ENCODE measurements around the gene EVC2.

Gene EVC2

DNA sequence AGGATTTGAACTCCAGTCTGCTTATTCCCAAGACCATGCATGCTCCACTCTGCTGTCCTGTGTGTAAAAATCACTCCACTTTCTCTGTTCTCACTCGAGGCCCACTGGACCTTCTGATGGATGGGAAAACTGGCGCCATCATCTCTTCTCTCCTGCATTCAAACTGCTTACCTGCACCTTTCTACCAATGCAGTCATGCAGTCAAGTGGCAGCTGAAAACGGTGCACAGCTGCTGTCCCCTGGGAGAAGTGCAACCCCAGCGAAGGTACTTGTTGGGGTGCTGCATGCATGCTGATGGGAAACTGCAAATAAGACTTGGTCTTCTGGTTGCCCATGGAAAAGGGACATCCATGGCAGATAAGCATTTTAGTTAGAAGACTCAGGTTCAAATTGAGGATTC is 147.1 kb downstream of the EVC2 start:
- no peaks in the 10 kb centered on the region for H3K4me1 ChIP-seq (ENCODE audit: control insufficient read depth, insufficient read depth, low read length, poor library complexity, severe bottlenecking)
- no peak overlapping the region for H3K4me3 ChIP-seq (ENCODE audit: insufficient read depth, low read depth, low read length, poor library complexity, severe bottlenecking)
- no peaks in the 10 kb centered on the region for H3K36me3 ChIP-seq (ENCODE audit: control insufficient read depth, insufficient read depth, low read length)
- no peak overlapping the region for H3K27ac ChIP-seq (ENCODE audit: insufficient read depth, low read length, poor library complexity, severe bottlenecking)
- DNase-seq: no peak
- H3K9me3 ChIP-seq (ENCODE audit: control insufficient read depth, low read length): no peaks in the 10 kb centered on the region
- H3K27me3 ChIP-seq (replicated peaks; ENCODE audit: control insufficient read depth, insufficient read depth, low read length, poor library complexity, severe bottlenecking): no peaks in the 10 kb centered on the region

DNA sequence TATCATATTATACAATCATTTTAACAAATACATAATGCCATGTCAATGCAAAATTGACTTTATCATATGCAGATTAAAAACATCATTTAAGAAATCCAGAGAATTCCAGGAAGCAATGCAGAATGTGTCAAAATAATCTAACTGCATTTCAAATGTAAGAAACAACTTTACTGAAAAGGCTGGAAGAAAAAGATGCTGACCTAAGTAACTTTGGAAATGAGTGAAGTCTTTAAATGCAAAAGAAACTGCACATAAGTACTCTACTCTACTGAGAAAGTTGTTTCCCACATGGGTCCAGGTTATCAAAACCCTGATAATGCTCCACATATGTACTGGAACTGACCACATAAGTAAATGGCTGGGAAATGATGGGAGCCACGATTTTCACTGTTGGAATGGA is 149.9 kb downstream of the EVC2 start:
- DNase-seq: no peak
- Histone ChIP-seq H3K36me3 (ENCODE audit: control insufficient read depth, insufficient read depth, low read length) (no peaks in the 10 kb centered on the region), H3K4me1 (ENCODE audit: control insufficient read depth, insufficient read depth, low read length, poor library complexity, severe bottlenecking) (no peaks in the 10 kb centered on the region), H3K9me3 (ENCODE audit: control insufficient read depth, low read length) (no peaks in the 10 kb centered on the region), H3K4me3 (ENCODE audit: insufficient read depth, low read depth, low read length, poor library complexity, severe bottlenecking) (no peak overlapping the region), H3K27ac (ENCODE audit: insufficient read depth, low read length, poor library complexity, severe bottlenecking) (no peak overlapping the region), H3K27me3 (replicated peaks; ENCODE audit: control insufficient read depth, insufficient read depth, low read length, poor library complexity, severe bottlenecking) (no peaks in the 10 kb centered on the region)

DNA sequence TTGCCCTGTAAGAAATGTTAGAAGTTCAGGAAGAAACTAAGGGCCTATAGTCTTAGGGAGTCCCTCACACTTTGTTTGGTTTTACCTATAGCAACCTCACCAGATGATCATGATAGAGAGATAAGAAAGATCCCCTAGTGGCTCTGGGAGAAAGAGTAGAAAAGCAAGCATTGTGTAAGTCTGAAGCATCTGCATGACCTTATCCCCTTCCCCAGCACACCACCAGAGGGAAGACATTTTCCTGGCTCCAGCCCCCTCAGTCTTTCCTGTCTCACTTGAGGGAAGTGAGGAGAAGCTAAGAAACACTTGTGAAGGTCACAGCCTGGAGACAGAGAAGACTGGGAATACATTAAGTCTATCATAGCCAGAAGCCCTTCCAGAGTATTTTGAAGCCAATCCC is 154.0 kb downstream of the EVC2 start:
- Histone ChIP-seq H3K9me3 (ENCODE audit: control insufficient read depth, low read length) (no peaks in the 10 kb centered on the region), H3K27me3 (replicated peaks; ENCODE audit: control insufficient read depth, insufficient read depth, low read length, poor library complexity, severe bottlenecking) (no peaks in the 10 kb centered on the region), H3K27ac (ENCODE audit: insufficient read depth, low read length, poor library complexity, severe bottlenecking) (no peak overlapping the region), H3K4me3 (ENCODE audit: insufficient read depth, low read depth, low read length, poor library complexity, severe bottlenecking) (no peak overlapping the region), H3K36me3 (ENCODE audit: control insufficient read depth, insufficient read depth, low read length) (no peaks in the 10 kb centered on the region), H3K4me1 (ENCODE audit: control insufficient read depth, insufficient read depth, low read length, poor library complexity, severe bottlenecking) (no peaks in the 10 kb centered on the region)
- DNase-seq: no peak

DNA sequence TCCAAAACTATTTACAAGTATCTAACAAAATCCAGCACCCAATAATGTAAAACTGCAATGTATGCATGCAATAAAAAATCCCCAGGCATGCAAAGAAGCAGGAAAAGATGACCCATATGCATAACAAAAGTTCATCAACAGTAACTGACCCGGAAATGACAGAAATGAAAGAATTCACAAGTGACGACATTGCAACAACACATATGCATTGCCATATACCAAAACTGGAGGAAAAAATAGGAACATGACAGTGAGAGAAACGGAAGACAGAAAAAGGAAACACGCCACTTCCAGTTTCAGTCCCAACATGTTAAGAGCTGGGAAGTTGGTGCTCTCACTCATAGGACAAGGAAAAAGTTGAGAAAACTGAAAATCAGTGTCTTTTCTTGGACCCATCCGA is 154.6 kb downstream of the EVC2 start:
- Histone ChIP-seq H3K9me3 (ENCODE audit: control insufficient read depth, low read length) (no peaks in the 10 kb centered on the region), H3K4me3 (ENCODE audit: insufficient read depth, low read depth, low read length, poor library complexity, severe bottlenecking) (no peak overlapping the region), H3K36me3 (ENCODE audit: control insufficient read depth, insufficient read depth, low read length) (no peaks in the 10 kb centered on the region), H3K4me1 (ENCODE audit: control insufficient read depth, insufficient read depth, low read length, poor library complexity, severe bottlenecking) (no peaks in the 10 kb centered on the region), H3K27me3 (replicated peaks; ENCODE audit: control insufficient read depth, insufficient read depth, low read length, poor library complexity, severe bottlenecking) (no peaks in the 10 kb centered on the region), H3K27ac (ENCODE audit: insufficient read depth, low read length, poor library complexity, severe bottlenecking) (no peak overlapping the region)
- DNase-seq: no peak

DNA sequence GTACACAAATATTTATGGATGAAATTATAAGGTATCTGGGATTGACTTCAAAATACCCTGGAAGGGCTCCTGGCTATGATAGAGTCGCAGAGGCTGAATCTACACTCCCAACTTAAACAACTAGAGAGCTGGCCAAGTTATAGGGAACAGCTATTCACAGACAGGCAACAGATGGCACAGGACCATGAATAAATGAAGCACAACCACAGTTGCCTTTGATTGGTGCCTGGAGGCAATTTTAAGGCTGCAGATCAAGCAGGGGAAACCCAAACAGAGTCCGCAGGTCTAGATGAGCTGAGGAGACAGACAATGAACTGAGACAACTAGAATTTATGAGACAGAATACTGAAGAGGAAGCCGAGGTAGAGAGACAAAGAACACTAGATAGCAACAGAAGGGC is 155.9 kb downstream of the EVC2 start:
- DNase-seq: no peak
- H3K27me3 ChIP-seq (replicated peaks; ENCODE audit: control insufficient read depth, insufficient read depth, low read length, poor library complexity, severe bottlenecking): no peaks in the 10 kb centered on the region
- no peak overlapping the region for H3K4me3 ChIP-seq (ENCODE audit: insufficient read depth, low read depth, low read length, poor library complexity, severe bottlenecking)
- no peaks in the 10 kb centered on the region for H3K9me3 ChIP-seq (ENCODE audit: control insufficient read depth, low read length)
- no peaks in the 10 kb centered on the region for H3K4me1 ChIP-seq (ENCODE audit: control insufficient read depth, insufficient read depth, low read length, poor library complexity, severe bottlenecking)
- H3K36me3 ChIP-seq (ENCODE audit: control insufficient read depth, insufficient read depth, low read length): no peaks in the 10 kb centered on the region
- H3K27ac ChIP-seq (ENCODE audit: insufficient read depth, low read length, poor library complexity, severe bottlenecking): no peak overlapping the region

DNA sequence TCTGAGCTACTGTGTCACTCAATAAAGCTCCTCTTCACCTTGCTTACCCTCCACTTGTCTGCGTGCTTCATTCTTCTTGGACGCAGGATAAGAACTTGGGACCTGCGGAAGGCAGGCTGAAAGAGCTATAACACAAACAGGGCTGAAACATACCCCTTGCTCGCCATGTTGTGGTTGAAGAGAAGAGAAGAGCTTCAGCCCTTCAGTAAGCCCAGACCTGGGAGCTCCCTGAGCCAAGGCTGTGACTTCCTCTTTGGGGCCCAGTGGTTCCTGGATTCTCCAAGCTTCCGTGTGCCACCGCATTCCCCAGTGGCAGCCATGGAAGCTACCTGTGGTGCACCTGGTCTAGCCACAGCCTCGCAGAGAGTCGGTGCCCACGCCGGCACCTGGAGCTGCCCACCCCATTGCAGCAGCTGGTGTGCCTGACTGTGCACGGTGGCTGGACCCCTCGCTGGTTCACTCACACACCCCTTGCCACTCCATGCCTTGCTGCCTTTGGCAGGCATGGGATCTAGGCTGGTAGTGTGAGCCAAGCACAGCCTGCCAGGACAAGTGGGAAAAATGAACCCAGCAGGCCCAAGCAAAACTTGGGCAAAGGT is 160.6 kb downstream of the EVC2 start:
- DNase-seq: no peak
- H3K27ac ChIP-seq (ENCODE audit: insufficient read depth, low read length, poor library complexity, severe bottlenecking): no peak overlapping the region
- H3K27me3 ChIP-seq (replicated peaks; ENCODE audit: control insufficient read depth, insufficient read depth, low read length, poor library complexity, severe bottlenecking): no peaks in the 10 kb centered on the region
- H3K9me3 ChIP-seq (ENCODE audit: control insufficient read depth, low read length): no peaks in the 10 kb centered on the region
- no peaks in the 10 kb centered on the region for H3K36me3 ChIP-seq (ENCODE audit: control insufficient read depth, insufficient read depth, low read length)
- H3K4me3 ChIP-seq (ENCODE audit: insufficient read depth, low read depth, low read length, poor library complexity, severe bottlenecking): no peak overlapping the region
- no peaks in the 10 kb centered on the region for H3K4me1 ChIP-seq (ENCODE audit: control insufficient read depth, insufficient read depth, low read length, poor library complexity, severe bottlenecking)

DNA sequence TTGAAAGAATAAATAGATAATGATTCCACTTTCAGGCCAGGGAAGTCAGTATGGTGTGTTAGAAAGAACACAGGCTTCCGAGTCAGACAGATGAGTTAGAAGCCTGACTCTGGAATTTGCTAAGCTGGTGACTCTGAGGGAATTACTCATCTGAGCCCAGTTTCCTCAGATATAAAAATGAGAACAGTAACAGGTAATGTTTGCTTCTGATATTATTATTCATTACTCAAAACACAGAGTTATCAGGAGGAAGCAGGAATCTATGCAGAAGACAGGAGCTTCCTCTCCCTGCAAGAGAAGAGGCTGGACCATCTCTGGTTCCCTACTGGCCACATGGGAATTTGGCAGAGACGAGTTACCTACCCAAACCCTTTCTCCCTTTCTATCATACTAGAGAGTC is 163.1 kb downstream of the EVC2 start:
- no peak for DNase-seq
- H3K36me3 ChIP-seq (ENCODE audit: control insufficient read depth, insufficient read depth, low read length): no peaks in the 10 kb centered on the region
- H3K27ac ChIP-seq (ENCODE audit: insufficient read depth, low read length, poor library complexity, severe bottlenecking): no peak overlapping the region
- no peaks in the 10 kb centered on the region for H3K9me3 ChIP-seq (ENCODE audit: control insufficient read depth, low read length)
- no peaks in the 10 kb centered on the region for H3K27me3 ChIP-seq (replicated peaks; ENCODE audit: control insufficient read depth, insufficient read depth, low read length, poor library complexity, severe bottlenecking)
- no peak overlapping the region for H3K4me3 ChIP-seq (ENCODE audit: insufficient read depth, low read depth, low read length, poor library complexity, severe bottlenecking)
- no peaks in the 10 kb centered on the region for H3K4me1 ChIP-seq (ENCODE audit: control insufficient read depth, insufficient read depth, low read length, poor library complexity, severe bottlenecking)

DNA sequence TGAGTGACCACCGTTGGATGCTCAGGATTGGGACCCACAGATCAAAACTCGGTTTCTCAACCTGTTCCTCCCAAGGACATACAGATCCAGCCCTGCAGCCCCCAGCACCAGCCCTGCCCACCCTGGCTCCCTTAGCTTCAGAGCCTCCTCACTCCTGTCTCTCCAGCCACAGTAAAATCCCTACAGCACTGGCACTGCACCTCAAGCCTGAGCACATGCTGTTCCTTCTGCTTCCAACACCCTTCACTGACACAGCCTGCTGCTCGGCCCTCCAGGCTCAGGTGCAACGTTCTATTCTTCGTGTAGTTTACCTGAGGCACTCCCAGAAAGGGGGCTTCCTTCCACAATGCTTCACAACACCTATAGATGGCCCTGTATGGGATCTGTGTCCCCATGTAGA is 163.6 kb downstream of the EVC2 start:
- H3K4me3 ChIP-seq (ENCODE audit: insufficient read depth, low read depth, low read length, poor library complexity, severe bottlenecking): no peak overlapping the region
- no peak for DNase-seq
- no peak overlapping the region for H3K27ac ChIP-seq (ENCODE audit: insufficient read depth, low read length, poor library complexity, severe bottlenecking)
- no peaks in the 10 kb centered on the region for H3K9me3 ChIP-seq (ENCODE audit: control insufficient read depth, low read length)
- H3K36me3 ChIP-seq (ENCODE audit: control insufficient read depth, insufficient read depth, low read length): no peaks in the 10 kb centered on the region
- H3K4me1 ChIP-seq (ENCODE audit: control insufficient read depth, insufficient read depth, low read length, poor library complexity, severe bottlenecking): no peaks in the 10 kb centered on the region
- no peaks in the 10 kb centered on the region for H3K27me3 ChIP-seq (replicated peaks; ENCODE audit: control insufficient read depth, insufficient read depth, low read length, poor library complexity, severe bottlenecking)

DNA sequence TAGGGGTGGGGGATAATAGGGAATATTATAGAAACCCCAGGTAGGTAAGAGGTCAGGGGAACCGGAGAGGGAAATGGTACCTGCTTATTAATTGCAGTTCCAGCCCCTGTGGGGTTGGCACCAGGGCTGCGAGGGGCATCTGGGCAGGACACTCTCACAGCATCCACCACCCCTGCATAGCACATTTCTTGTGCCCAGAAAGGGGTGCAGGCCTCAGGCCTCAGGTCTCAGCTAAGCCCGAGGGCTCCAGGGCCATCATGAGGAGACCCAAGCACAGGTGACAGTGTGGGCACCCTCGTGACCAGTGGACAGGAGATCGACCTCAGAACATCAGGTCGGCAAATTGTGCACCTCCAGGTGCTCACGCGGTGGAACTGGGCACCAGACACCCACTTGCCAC is 164.7 kb downstream of the EVC2 start:
- H3K4me3 ChIP-seq (ENCODE audit: insufficient read depth, low read depth, low read length, poor library complexity, severe bottlenecking): no peak overlapping the region
- H3K36me3 ChIP-seq (ENCODE audit: control insufficient read depth, insufficient read depth, low read length): no peaks in the 10 kb centered on the region
- no peaks in the 10 kb centered on the region for H3K27me3 ChIP-seq (replicated peaks; ENCODE audit: control insufficient read depth, insufficient read depth, low read length, poor library complexity, severe bottlenecking)
- H3K27ac ChIP-seq (ENCODE audit: insufficient read depth, low read length, poor library complexity, severe bottlenecking): no peak overlapping the region
- DNase-seq: no peak
- no peaks in the 10 kb centered on the region for H3K9me3 ChIP-seq (ENCODE audit: control insufficient read depth, low read length)
- no peaks in the 10 kb centered on the region for H3K4me1 ChIP-seq (ENCODE audit: control insufficient read depth, insufficient read depth, low read length, poor library complexity, severe bottlenecking)

DNA sequence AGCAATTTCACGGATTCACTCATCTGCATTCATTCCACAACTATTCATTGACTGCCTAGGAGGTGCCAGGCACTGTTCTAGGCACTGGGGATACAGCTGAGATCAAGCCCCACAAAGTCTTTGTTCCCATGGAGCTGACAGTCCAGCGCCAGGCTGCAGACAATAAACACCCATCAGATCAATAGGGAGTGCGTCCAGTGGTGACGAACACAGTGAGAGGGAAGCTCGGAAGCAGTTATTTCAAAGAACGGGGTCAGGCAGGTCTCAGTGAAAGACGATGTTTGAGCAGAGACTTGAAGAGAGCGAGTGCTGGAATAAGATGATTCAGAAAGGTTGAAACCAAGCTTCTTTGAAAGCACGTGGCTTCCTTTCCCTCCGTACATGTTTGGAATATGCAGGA is 167.2 kb downstream of the EVC2 start:
- H3K27me3 ChIP-seq (replicated peaks; ENCODE audit: control insufficient read depth, insufficient read depth, low read length, poor library complexity, severe bottlenecking): no peaks in the 10 kb centered on the region
- H3K4me1 ChIP-seq (ENCODE audit: control insufficient read depth, insufficient read depth, low read length, poor library complexity, severe bottlenecking): no peaks in the 10 kb centered on the region
- H3K9me3 ChIP-seq (ENCODE audit: control insufficient read depth, low read length): no peaks in the 10 kb centered on the region
- DNase-seq: no peak
- no peaks in the 10 kb centered on the region for H3K36me3 ChIP-seq (ENCODE audit: control insufficient read depth, insufficient read depth, low read length)
- no peak overlapping the region for H3K4me3 ChIP-seq (ENCODE audit: insufficient read depth, low read depth, low read length, poor library complexity, severe bottlenecking)
- no peak overlapping the region for H3K27ac ChIP-seq (ENCODE audit: insufficient read depth, low read length, poor library complexity, severe bottlenecking)

DNA sequence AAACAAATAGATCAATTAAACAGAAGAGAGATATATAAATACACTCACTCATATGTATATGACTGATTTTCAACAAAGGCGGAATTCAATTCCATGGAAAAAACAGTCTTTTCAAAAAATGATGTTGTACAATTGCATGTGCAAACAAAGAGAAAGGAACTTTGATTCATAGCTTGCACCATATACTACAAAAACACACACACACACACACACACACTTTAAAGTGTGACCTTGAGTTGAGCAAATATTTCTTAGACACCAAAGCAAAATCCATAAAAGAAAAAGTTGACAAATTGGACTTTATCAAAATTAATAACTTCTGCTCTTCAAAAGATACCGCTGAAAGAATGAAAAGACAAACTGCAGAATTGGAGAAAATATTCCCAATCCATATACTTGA is 168.8 kb downstream of the EVC2 start:
- Histone ChIP-seq H3K4me3 (ENCODE audit: insufficient read depth, low read depth, low read length, poor library complexity, severe bottlenecking) (no peak overlapping the region), H3K27me3 (replicated peaks; ENCODE audit: control insufficient read depth, insufficient read depth, low read length, poor library complexity, severe bottlenecking) (no peaks in the 10 kb centered on the region), H3K4me1 (ENCODE audit: control insufficient read depth, insufficient read depth, low read length, poor library complexity, severe bottlenecking) (no peaks in the 10 kb centered on the region), H3K27ac (ENCODE audit: insufficient read depth, low read length, poor library complexity, severe bottlenecking) (no peak overlapping the region), H3K36me3 (ENCODE audit: control insufficient read depth, insufficient read depth, low read length) (no peaks in the 10 kb centered on the region), H3K9me3 (ENCODE audit: control insufficient read depth, low read length) (no peaks in the 10 kb centered on the region)
- no peak for DNase-seq
